NCI-H146 (cell line): ENCODE measurements around the gene APOBEC3H.

Experiments used
- DNase-seq: peaks from one replicate; lab custom pipeline; 2025; lab: John Stamatoyannopoulos, UW

Gene APOBEC3H

DNA sequence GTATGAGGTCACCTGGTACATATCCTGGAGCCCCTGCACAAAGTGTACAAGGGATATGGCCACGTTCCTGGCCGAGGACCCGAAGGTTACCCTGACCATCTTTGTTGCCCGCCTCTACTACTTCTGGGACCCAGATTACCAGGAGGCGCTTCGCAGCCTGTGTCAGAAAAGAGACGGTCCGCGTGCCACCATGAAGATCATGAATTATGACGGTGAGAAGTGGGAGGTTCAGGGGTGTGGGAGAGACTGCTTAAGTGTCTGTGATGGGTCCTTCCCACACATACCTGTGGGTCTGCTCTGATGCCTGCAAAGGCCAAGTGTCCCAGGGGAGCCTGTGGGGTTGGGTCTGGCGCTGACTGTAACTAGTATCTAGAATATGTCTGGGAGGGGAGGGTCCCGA lies 16.0 kb upstream of the APOBEC3H start:
- DNase-seq, result no peak

DNA sequence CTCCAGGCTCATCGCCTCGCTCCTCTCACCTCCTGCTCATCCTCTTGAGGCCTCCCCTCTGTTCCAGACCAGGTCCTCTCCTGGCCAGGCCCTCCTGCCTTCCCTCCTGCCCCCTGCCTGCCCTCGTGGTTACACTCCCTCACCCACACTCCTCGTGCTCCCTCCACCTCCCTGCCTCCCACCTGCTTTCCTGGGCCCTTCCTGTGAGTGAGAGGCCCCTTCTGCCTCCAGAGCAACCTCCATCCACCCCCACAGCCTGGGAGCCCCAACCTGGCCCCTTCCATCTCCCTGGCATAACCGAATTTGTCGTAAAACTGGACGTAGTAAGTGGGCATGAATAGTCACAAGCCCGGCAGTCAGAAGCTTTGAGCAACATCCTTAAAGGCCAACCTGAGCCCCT lies 15.4 kb upstream of the APOBEC3H start:
- no peak for DNase-seq

DNA sequence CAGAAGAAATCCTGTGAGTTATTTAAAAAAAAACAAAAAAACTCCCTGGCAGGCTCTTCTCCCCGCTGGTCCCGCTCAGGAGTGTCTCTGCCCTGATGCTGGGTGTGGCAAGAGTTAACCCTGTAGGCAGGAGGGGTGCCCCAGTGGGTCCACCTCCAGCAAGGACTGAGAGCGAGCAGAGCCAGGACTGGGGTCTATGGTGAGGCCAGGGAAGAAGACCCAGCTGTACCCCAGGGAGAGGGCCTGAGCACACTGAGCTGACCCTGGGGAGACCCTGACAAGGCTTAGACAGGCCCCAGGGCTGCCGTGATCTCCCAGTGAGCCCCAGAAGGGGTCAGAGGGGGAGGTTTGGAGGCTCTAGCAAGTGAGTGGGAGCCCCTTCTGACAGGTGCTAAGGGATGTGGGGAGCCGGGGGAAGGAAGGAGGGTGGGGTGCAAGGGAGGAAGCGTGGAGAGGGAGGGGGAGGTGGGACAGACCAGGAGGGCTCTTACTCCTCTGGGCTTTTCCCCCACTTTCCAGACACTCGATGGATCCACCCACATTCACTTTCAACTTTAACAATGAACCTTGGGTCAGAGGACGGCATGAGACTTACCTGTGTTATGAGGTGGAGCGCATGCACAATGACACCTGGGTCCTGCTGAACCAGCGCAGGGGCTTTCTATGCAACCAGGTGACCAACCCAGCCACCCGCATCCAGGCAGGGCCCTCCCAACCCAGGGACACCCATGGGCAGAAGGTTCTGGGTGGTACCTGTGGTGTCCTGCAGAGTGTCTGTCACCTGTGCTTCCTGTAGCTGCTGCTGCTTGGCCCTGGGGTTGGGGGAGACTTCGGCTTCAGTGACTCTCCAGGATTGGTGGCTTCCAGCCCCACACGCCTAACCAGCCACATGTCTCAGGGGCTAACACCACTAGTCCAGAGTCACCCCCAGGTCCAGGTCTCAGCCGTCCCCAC lies 13.6 kb upstream of the APOBEC3H start:
- DNase-seq, result no peak

DNA sequence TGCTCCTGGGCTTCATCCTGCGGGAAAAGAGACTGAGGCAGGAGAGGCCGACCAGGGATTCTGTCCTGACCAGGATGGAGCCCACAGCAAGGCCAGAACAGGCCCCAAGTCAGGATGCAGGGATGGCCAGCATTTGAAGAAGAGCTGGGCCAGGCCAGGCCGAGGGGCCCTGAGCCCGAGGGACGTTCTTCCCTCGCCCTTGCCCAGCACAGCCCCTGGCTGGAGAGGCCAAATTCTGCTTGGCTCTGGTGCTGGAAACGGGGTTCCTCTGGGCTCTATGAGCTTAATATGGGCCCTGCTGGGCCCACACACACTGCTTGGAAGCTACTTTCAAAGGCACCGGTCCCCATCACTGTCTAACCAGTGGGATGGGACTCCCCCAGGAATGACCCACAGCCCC lies 12.4 kb upstream of the APOBEC3H start:
- DNase-seq, result no peak

DNA sequence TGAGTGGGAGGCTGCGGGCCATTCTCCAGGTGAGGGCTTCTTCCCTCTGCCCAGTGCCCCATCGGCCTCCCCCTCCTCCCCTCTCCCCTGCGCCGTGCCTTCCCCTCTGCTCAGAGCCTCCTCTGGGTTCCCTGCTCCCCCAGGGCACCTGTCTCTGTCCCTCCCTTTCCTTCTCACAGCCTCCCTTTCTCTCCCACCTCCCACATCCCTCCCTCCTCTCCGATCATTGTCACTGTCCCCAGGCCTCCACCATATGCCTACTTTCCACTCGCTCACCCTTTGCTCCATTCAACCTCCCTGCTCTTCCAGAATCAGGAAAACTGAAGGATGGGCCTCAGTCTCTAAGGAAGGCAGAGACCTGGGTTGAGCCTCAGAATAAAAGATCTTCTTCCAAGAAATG lies 9.9 kb upstream of the APOBEC3H start:
- no peak for DNase-seq

DNA sequence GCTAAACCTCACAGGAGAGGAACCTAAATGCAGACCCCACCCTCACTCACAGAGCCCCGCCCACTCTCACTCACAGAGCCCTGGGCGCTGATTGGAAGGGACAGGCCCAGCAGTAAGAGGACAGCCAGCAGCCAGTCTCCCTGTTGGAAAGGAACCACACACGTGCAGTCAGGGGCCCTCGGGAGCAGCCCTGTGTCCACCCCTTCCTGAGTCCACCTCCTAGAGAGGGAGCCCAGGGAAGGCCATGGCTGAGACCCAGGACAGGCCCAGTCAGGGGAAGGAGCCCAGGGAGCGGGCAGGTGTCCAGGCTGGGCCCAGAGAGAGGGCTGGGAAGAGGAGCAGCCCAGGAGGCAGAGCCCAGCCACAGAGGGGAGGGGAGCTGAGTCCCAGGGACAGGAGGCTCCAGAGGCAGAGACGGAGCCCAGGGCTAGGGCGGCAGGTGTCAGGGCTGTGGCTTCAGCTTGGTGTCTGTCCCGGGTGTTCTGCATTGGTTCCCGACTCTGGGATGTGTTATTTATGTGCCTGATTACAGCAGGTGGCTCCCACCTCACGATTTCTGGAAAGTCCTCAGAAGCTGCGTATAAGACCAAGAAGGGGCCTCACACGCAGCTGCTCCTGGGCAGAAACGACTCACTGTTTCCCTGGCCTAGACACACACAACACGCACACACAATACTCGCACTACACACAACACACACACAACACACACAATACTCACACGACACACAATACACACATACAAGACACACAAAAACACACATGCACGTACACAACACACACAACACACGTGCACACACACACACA lies 9.0 kb upstream of the APOBEC3H start:
- peak; percentile 1 for DNase-seq

DNA sequence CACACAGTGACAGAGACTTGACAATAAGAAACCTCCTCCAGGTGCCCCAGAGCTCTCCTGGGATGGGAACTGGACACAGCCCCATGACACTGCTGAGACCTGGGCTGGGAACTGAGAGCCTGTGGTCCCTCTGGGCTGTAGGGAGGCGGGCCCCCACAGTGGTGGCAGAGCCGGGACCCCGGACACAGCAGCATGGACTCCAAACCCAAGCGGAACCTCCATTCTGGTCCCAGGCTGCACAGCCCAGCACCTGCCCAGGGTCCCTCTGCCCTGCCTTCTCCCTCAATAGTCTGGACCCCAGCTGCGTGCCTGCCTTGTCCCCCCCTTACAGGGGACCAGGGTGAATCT lies 8.4 kb upstream of the APOBEC3H start:
- no peak for DNase-seq

DNA sequence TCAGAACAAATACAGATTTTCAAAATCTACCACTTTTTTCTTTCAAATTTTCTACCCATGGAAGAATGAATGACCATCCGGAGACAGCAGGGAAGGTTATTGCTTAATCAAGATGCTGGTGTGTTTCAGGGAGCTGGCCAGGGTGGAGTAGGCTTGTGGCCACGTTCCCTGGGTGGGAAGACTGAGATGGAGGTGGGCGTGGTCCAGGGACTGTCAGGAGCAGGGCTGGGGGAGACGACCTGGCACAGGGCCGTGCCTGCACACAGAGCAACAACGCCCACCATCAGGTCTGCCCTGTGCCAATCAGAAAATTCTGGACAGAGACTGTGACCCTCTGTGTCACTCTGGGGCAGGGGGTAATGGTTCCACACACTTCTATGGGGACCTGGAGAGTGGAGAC lies 7.1 kb upstream of the APOBEC3H start:
- no peak for DNase-seq

DNA sequence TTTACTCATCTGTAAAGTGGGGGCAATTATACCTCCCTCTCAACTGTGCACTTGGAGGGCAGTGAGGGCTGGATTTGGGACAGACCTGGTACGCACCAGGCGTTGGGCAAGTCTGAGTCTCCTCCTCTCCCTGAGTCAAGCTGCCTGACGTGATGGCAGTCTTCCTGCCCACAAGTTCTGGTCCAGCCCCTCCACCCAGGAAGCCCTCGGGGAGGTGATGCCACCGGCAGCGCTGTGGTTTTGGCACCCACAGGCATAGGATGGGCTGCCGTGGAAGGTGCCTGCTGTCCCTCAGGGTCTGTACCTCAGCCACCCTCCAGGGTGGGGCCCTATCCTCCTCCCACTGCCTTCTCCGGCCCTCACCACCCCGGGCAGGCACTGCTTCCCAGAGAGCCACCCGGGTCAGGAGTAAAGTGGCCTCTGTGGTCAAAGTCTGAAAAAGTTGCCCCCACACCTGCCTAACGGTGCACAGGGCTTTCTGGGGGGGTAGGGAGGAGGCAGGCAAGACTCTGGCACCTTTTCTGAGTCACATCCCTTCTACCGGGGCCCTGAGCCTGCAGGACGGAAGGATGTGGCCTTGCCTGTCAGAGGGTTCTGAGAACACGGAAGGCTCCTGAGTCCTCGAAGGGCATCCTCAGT lies 6.5 kb upstream of the APOBEC3H start:
- no peak for DNase-seq

DNA sequence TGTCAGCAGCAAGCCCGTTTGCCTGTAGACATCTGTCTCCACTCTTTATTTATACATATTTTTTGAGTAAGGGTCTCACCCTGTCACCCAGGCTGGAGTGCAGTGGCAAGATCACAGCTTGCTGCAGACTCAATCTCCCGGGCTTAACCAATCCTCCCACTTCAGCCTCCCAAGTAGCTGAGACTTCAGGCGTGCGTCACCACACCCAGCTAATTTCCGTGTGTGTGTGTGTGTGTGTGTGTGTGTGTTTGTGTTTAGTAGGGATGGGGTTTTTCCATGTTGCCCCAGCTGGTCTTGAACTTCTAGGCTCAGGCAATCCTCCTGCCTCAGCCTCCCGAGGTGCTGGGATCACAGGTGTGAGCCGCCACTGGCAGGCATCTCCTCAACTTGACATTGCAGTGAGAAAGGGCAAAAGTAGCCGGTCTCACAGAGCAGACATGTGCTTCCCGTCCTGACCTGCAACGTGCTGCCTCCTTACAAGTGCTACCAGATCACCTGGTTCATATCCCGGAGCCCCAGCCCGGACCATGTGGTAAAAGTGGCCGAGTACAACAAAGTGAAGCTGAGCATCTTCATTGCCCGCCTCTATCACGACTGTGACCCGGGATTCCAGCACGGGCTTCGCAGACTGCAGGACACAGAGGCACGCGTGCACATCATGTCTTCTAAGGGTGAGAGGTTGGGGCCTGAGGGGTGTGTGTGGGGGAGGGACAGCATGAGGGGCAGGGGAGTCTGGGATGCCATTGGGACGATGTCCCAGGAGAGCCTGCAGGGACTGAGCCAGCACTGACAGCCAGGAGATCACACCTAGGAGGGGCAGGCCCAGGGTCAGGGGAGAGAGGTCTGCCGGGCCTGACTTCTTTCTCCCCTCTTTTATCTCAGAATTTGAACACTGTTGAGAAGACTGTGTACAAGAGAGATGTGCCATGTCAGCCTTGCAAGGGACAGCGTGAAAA lies 5.6 kb upstream of the APOBEC3H start:
- DNase-seq, result no peak

DNA sequence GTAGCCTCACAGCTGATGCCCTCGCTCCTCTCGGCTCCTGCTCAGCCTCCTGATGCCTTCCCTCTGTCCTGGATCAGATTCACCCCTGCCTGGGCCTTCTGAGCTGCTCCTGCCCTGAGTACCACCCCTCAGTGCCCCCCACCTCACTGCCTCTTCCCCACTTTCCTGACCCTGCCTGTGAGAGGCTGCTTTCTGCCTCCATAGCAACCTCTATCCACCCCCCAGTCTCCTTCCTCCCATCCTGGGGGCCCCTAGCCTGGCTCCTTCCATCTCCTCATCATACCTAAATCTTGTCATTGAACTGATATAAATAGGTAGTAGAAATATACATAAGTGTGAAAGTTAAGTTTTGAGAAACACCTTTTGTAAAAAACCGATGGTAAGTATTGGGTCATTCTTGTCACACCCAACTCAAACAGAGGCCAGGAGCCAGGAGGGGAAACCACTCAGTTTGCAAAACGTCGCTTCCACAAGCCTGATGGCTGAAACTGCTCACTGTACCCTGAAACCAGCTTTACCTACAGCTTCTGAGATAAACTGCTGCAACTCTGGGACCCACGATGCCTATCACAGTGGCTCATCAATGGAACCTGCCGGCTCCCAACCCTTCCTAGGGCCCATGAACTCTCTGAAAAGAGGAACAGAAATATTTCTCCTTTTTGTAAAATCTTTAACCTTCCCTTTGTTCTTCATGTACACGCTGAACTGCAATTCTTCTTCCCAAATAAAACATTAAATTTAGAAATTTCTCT lies 4.8 kb upstream of the APOBEC3H start:
- no peak for DNase-seq

DNA sequence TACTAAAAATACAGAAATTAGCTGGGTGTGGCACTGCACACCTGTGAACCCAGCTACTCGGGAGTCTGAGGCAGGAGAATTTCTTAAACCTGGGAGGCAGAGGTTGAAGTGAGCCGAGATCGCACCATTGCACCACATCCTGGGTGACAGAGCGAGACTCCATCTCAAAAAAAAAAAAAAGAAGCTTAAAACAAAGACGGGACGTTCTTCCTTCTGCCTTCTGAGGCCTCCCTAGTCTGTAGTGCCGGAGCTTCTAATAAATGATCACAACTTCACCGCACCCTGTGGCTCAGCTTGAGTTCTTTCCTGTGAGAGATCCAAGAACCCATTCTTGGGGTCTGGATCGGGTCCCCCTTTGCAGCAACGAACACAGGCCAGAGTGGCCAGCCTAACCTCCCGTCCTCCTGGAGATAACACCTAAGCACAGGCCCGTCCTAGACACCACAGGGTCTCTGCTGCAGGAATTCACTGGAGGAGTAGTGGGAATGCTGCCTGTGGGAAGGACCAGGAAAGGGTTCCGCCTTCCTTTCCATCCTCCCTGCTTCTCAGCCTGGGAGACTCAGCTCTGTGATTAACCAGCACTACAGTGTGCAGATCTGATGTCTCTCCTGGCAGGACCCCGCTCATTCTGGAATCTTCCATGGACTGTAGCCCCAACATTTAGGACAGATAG lies 2.2 kb upstream of the APOBEC3H start:
- no peak for DNase-seq

DNA sequence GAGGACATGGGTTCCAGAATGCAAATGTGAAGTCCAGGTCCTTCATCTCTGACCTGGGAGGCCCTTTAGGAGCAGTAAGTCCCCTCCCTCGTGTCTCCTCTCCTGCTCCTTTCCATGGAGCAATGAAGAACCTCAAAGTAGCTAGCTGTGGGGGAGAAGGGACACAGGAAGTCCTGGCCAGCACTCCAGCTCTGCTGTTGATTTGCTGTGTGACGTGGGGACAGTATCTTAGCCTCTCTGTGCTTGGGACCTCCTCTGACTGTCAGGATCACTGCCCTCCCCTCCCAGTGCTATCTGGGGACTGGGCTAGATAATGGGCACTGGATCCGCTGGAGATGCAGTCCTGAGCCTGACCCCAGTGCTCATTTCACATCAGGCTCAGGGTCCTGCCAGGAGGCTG lies 1.1 kb upstream of the APOBEC3H start:
- no peak for DNase-seq

DNA sequence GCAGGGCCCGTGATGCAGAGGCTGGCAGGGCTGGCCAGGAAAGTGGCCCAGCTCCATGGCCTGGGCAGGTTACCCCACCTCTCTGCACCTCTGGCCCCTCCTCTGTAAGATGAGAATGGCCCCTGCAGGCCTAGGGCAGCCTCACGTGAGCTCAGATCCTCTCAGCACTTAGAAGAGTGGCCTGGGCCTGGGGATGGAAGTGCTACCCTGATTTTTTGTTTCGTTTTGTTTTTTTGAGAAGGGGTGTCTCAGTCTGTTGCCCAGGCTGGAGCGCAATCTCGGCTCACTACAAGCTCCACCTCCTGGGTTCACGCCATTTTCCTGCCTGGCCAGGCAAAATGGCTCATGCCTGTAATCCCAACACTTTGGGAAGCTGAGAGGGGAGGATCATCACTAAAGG lies 982 bp downstream of the APOBEC3H start:
- no peak for DNase-seq

DNA sequence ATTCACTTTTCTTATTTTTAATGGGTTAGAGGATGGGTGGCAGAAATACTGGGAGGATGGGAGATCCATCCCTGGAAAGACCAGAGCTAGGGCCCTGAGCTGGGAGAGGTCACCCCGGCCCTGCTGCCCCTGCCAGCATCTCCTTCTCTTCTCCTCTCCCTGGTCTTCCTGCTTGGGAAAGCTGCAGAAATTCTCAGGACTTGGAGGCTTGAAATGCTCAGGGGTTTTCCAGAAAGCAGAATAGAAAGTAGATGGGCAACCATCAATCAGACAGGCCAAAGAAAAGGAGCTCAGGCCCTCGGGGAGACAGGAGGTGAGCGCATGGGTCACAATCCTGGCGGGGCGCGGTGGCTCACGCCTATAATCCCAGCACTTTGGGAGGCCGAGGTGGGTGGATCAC lies 1.5 kb downstream of the APOBEC3H start:
- DNase-seq, result no peak

DNA sequence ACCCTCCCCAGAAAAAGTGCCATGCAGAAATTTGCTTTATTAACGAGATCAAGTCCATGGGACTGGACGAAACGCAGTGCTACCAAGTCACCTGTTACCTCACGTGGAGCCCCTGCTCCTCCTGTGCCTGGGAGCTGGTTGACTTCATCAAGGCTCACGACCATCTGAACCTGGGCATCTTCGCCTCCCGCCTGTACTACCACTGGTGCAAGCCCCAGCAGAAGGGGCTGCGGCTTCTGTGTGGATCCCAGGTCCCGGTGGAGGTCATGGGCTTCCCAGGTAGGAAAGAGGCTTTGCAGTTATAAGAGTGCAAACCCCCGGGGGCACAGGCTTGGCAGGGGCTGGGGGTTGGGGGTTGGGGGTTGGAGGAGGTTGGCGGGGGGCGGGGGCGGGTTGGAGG lies 4.2 kb downstream of the APOBEC3H start:
- DNase-seq, result no peak

DNA sequence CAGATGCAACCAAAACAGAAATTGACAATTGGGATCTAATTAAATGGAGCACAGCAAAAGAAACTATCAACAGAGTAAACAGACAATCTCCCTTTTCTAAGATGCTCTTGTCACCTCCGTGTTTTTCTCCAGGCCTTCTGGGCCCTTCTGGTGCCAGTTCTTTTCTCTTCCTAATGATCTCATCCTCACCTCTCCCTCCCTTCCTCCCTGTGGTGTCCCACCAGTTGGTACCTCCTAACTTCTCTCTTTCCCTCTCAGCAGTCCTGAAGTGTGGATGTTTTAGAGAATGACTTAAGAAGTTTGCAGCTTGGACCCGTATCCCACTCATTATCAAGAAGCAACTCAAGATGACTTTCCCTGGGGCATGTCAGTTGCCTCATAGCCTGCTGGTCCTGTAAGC lies 6.4 kb downstream of the APOBEC3H start:
- no peak for DNase-seq

DNA sequence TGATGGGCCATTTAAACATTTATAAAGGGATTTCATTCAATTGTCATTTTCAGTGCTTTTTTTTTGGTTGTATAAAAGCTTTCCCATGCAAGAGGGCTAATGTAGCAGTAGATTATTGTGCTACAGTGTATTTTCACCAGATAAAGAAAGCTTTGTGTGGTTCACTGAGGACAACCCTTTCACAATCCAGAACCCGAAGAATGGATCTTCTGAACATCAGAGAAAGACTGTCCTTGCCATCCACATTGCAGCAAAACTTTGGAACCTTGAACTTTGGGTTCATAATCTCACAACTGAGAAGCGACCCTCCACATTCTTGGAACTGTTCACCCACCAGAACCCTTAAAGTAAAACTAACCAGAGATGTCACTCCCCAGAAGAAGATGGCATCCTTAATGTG lies 9.3 kb downstream of the APOBEC3H start:
- DNase-seq, result no peak

DNA sequence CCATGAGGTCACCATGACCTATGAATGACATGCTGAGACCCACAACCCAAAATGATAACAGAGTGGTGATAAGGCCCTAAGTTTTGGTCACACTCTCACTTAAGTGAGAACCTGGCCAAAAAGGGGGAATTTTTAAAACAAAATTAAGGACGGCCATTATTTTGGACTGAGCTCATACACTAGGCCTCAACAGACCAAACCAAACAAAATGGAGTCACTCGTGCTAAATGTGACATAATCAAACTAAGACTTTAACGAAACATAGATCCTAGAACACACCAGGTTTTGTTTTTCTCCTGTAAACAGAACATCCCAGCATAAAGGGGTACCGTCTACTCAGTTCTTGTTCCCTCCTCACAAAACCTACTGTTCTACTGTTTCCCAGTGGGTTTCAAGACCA lies 11.4 kb downstream of the APOBEC3H start:
- no peak for DNase-seq

DNA sequence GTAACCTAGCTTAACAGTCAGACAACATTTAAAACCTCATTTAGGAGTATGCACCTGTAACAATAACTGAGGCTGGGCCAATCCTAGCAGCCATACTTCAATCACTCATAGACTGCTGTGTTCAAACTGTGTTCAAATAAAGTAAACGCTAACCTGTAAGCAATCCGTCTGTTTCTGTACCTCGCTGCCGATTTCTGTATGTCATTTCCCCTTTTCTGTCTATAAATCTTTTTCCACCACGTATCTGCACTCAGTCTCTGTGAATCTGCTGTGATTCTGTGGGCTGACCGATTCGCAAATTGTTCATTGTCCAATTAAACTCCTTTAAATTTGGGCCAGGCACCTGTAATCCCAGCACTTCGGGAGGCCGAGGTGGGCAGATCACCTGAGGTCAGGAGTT lies 12.3 kb downstream of the APOBEC3H start:
- DNase-seq, result no peak
